GM19397 (cell line): ENCODE measurements around the gene CBFA2T3.

Experiments
- ATAC-seq: cut with Tn5 transposase; IDR thresholded peaks from one replicate; pipeline ENCODE4 v1.9.1; 2021; ENCODE audit warnings: mild to moderate bottlenecking, moderate library complexity; ENCODE audit not compliant: unreplicated experiment

Gene CBFA2T3

DNA sequence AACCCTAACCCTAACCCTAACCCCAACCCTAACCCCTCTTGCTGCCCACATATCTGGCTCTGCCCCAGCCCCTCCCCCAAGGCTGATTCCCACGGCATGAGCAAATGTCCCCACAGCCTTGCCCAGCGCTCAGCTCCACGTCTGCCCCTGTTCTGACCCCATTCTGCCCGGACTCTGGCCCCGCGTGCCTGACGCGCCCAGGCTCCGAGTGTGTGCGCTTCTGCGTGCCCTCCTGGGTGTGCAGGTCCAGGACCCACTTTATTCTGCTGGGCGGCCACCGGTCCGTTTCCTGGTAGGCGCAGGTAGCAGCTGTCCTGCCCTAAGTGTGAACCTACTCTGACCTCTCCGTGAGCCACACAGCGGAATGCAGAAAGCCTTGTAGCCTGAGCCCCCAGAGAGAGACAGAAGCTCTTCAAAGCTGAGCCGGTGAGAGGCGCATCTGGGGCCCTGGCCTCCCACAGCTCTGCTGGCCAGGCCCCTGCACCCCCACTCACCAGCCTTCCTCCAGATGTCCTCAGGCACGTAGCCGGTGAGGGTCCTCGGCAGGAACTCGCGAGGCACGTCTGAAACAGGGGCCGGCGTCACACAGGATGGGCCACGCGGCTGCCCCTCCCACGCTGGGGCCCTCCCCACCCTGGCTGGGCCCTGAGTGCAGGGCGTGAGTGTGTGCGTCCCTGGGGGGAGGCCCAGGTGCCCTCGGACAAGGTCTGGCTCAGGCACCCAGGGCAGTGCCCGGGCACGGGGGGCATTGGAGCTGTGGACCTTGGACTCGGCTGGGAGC lies 96.6 kb downstream of the CBFA2T3 start:
- ATAC-seq: no peak

DNA sequence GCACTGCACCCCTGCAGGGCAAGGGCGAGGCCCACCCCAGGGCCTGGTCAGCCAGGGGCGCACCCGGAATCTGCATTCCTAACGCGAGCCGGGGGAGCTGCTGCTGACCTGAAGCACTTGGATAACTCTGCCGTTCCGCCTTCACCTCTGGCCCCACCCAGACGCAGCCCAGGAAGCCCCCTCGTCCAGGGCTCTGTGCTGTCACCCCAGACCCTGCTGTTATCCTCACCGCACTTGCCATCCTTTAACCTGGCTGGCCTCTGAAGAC lies 97.3 kb downstream of the CBFA2T3 start:
- ATAC-seq: no peak

DNA sequence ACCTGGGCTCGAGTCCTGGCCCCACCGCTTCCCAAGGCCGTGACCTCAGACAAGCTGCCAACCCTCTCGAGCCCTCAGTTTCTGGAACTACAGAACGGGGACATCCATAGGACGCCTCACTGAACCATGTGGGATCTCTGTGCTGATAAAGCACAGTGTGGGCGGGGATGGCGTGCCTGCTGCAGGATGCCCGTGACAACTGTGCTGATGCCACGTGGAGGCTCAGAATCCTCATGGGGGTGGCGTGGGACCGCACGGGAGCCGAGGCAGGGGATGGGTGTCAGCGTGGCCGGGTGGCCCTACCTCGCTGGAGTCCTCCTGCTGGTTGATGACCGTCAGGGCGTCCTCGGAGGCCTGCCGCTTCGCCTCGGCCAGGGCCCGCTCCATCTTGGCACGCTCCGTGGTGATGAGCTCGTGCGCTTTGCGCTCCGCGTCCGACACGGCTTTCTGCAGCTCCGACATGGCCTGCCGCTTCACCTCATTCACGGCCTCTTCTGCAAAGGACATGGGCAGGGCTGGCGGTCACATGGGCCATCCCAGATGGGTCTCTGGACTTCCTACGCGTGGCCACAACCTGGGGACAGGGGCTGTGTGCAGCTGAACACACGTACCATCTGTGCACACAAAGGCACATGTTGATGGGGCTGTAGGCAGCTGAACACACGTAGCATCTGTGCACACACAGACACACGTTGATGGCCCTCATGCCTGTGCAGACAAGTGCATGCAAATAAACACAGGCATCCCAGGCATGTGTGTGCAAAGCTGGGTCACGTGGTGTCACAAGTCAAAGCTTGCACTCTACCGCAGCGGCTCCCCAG lies 97.8 kb downstream of the CBFA2T3 start:
- no peak for ATAC-seq

DNA sequence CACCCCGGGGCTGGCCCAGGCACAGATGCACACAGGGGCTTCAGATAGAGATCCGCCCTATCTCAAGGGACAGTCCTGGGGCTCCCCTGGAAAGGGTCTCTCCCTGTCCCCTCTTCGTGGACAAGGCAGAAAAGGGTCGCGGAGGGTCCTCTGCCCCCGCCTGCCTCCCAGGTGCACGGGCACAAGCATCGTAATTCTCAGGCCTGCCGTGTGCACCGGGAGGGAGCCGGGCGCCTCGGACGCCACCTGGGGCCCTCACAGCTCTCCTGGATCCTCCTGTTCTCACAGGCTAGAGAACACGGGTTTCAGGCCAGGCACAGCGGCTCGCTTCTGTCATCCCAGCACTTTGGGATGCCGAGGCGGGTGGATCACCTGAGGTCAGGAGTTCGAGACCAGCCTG lies 98.7 kb downstream of the CBFA2T3 start:
- ATAC-seq: no peak

DNA sequence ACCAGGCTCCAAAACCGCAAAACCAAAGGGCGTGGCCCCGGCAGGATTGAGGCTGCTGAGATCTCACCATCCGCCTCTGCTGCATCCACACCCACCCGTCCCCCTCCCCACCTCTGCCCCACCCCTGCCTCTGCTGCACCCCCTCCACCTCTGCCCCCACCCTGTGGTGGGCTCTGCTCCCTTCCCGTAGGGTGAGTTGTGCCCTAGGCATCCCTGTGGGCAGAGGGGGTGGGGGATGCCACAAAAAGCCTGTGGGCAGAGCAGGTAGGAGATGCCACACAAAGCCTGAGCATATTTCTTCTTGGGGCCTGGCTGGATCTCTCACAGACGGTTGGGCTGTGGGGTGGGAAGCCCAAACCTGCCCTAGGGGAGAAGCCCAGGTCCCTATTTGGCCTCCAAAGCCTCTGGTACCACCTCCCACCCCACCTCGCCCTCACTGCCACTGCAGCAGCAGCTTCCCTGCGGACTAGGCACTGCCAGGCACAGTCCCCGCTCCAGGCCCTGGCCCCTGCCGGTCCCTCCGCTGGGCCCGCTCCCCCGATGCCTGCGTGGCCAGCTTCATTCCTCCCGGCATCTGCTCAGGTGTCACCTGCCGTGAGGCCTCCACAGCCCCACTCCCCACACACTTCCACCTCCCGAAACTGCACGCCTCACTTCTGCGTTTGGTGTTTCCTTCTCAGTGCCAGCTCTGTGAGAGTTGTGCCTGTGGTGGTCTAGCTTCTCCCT lies 99.3 kb downstream of the CBFA2T3 start:
- ATAC-seq: no peak

DNA sequence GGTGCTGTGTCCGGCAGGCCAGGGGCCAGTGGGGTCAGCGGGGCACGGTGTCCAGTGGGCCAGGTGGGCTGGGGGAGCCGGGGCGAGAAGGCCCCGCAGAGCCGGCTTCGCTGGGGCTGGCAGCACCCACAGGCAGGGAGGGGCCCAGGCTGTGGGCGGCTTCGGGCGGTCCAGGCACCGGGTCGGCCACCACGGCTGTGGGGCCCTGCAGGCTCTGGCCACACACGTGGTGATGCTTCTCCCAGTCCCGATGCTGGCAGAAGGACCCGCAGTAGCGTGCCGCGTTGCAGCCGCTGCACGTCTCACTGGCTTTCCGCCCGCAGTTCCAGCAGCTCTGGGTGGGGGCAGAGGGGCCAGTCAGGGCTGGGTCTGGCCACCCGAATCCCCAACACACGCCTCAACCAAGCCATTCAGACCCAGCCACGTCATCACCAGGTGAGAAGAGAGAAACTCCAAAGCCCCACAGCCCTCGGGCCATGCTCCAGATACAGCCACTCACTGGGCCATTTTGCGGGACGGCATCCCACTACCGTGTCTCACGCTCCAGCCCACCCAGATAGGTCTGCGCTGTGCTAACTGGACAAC lies 100.0 kb downstream of the CBFA2T3 start:
- no peak for ATAC-seq

DNA sequence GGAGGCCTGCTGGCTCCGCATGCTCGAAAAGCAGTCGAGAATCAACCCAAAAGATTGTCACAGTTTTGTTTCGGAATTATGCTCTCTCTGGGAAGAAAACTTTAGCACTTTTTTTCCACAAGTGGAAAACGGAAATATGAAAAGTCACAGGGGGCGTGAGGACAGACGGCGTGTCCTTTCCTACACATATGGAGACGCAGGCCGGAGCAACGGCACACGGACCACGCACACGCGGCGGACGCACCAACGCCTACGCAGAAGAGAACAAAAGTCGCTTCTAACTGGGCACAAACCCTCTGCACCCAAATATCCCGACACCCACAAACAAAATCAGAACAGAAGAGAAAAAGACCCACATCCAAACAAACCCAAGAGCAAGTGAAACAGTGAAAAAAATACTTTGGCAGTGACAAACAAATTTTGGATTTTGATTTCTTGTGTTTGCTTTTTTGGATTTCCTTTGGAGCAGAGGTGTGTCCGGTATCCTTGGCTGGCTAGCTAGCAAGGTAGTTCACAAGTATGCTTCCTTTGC lies 101.2 kb downstream of the CBFA2T3 start:
- no peak for ATAC-seq

DNA sequence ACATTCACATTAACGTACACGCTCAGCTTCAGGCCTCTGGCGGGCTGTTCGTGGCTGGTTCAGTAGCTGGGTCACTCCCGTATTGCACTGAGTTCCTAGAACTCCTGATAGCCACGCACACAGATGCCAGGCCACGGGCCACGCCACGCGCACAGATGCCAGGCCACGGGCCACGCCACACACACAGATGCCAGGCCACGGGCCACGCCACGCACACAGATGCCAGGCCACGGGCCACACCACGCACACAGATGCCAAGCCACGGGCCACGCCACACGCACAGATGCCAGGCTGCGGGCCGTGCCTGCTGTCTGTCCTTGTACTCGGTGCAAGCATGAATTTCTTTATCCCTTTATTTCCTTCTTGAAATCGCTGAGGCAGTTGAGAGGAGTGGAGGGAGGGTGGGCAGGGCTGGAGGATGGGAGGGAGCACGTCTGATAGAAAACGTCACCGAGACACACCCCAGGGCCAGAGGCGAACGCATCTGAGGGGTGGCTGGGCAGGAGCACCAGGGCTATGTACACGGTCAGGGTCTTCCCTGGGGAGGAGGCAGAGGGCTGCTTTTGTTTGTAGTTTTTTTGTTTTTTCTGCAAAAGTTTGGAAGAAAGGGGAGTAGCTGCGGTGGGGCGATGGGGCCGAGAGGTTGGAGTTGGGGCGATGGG lies 101.9 kb downstream of the CBFA2T3 start:
- no peak for ATAC-seq

DNA sequence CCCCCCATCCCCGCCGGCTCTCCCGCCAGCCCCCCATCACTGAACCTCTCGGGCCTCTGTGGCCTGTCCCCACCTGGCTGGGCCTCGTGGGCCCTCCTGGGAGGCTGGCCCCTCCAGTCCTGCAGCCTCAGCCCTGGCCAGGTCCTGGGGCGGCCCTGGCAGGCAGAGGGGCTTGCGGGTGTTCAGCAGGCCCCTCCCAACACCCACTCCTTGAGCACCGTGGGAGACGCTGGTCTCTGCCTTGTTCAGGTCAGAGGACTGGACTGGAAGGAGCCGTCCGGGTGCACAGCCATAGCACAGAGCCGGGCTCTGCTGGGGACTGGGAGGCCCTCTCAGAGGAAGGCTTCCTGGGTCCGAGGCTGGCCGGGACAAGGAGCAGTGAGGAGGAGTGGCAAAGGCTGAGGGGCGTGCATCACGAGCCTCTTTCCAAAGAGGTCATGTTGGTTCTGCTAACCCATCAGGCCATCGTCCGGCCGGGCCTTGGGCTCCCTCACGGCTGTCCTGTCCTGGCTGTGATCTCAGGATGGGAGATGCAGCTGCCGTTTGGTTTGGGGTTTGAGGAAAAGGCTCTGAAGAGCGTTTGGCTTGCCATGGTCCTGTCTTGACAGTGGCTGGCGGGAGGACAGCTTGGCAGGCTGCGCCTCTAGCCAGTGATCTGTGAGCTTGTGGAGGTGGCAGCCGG lies 104.2 kb downstream of the CBFA2T3 start:
- no peak for ATAC-seq

DNA sequence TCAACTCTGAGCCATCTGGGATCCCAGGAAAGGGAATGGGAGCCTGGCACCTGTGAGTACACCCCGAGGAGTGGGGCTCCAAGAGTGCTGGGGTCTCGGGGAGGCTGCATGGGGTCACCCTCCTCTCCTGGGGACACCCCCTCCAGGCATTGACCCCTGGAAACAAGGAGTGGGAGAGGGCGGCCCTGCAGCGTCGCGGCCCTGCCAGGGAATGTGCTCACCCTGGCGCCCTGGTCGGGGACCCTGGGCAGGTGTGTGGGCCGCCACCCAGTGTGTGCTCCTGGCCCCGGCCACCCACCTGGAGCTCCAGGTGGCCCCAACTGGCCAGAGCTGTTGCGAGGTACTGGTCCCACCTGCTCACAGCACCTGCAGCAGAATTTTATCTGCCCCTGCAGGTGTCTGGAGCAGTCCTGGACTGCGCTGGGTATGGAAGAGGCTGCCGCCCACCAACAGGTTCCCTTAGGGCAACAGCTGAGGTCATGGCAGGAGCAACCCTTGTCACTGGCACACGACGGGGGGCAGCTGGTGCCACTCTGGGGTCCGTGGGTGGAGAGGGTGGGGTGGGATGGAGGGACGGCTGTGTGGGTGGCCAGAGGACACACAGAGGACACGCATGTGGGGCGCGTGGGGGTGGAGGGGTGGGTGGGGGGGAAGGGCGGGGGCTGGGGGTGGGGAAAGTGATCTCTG lies 105.1 kb downstream of the CBFA2T3 start:
- ATAC-seq: no peak

DNA sequence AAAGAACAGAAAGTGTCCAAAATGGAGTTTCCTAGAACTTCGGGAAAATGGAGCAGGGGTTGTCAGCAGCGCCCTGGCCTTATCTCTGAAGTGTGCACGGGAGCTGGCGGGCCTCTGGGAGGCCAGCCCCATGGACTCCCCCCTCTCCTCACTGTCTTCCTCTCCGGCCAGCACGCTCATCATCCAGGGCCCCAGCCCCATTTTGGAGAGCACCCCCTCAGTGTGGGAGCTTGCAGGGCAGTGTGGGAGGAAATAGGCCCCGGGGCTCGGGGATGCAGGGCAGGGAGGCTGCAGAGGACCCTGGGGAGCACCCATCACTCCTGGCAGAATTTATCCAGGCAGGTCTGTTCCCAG lies 105.7 kb downstream of the CBFA2T3 start:
- ATAC-seq: no peak

DNA sequence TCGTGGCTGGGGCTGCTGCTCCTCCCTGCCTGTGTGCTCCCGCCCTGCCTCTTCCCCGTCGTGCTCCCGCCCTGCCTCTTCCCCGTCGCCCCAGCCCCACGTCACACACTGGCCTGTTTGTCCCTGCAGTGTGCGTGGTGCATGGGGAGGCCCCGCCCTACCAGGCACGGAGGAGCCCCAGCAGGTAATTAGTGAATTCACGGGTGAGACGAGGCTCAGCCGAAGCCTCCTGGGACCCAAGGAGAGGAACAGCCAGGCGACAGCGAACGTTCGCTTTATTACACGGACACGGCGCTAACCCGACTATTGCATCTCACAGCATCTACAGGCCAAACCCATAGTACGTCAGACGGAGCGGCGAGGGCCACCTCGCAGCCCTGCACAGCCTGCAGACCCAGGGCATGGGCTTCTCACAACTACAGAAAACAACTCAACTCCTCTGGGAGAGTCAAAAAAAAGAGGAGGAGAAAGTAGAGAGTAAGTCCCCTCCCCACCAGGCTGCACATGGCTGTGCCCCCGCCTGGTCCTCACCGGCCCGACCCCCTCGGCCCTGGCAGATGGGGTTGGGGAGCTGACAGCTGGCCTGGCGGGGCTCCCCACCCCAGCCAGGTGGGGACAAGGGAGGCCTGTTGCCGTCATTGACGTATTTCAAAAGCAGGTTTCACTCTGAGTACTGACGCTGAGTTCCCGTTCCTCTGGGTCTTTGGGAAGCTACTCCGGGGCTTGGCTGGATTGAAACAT lies 106.2 kb downstream of the CBFA2T3 start:
- ATAC-seq: no peak

DNA sequence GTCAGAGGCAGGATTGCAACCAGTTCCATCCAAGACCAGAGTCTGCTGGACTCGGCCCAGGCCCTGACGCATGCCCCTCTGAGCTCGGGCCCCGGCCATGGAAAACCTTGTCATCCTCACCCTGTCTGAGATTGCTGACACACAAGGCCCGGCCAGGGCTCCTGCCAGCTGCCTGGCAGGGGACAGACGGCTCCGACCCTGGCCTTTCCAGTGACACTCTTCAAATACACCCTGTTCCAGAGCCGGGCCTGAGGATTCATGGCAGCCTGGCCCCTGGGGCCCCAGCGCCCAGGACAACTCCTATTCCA lies 107.4 kb downstream of the CBFA2T3 start:
- ATAC-seq: no peak

DNA sequence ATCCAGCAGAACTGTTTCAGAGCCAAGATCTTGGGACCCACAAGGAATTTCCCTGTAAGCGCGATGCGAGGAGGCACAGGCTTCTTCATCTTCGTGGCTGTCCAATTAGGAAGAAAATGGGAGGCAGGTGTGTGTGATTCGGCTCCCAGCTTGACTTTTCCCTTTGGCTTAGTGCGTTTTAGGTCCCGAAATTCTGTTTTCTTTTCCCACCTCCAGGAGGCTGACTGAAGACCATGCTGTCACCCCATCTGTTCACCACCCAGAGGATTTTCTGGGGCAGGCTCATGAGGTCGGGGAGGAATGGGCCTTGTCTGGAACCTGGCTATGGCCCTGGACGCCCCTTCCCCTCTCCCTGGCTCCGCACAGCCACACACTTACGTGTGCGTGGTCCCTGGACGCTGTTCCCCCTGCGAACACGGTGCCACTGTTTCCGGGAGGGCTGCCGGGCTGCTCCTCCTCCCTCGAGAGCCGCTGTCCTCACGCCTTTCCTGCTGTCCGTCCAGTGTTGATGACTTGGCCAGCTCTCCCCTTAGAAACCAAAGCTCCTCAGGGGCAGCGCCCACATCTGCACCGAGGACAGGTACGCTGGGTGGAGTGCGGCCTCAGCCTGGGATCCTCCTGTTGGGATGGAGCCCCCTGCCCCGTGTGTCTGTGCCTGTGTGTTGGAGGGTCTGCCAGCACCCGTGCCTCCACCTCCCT lies 107.9 kb downstream of the CBFA2T3 start:
- no peak for ATAC-seq

DNA sequence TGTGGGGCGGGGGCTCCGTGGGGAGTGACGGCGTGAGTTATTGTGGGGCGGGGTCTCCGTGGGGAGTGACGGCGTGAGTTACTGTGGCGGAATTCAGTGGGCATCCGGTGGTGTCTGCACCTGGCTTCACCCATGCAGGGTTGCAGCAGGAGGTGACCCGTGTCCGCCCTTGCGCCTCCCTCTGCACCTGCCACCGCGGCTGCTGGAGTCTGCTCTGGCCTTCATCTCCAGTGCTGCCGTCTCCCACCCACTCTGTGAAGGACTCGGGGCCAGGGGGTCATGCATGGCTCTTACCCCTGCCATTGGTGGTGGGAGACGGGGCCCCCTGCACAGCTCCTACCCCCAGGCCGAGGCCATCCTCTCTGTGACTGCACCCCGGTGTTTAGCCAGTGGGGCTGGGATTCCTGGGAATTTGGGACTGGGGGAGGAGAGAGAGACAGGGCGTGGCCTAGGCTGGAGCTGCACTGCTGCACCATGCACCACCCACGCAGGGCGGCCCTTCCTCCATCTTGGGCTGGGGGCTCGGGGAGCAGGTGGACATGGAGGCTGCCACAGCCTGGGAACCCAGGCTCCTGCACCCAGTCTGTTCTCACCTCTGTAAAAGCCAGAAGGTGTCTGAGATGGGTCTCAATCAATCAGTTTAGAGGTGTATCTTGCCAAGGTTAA lies 109.3 kb downstream of the CBFA2T3 start:
- no peak for ATAC-seq

DNA sequence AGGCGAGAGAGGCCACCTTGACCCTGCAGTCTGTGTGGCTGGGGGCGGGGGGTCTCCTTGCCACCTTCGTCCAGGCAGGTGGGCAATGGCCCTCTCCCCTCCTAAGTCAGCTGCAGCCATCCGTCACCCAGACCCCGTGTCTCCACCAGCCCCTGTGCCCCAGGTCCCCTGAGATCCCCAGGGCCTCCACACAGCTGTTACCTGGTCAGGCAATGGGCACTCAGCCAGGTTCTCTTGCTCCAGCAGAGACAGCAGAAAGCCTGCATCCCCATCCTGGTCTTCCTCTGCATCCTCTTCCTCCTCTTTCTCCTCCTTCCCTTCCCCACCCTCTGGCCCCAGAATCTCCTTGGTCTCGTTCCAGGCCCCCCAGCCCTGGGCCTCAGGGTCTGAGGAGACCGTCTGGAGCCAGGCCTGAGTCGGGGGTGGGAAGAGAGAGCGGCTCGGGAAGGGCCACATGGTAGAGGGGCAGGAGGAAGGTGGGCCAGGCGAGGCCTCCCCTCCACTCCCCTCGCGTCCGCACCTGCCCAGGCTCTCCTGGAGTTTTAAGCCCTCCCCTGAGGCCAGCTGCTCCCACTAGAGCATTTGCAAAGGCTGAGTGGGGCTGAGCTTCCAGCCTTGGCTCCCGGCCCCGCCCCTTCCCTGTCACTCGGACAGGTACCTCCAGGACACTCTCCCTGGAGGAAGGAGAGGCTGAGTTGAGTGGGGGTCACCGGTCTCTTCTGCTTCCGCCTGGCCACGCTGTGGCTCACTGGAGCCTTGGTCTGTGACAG lies 110.7 kb downstream of the CBFA2T3 start, which contains the start of gene PABPN1L:
PABPN1L (minus strand) TSS at position 510 of the 770 bp plus-strand sequence; CDS start at position 456, 54 bp downstream.
- no peak for ATAC-seq

DNA sequence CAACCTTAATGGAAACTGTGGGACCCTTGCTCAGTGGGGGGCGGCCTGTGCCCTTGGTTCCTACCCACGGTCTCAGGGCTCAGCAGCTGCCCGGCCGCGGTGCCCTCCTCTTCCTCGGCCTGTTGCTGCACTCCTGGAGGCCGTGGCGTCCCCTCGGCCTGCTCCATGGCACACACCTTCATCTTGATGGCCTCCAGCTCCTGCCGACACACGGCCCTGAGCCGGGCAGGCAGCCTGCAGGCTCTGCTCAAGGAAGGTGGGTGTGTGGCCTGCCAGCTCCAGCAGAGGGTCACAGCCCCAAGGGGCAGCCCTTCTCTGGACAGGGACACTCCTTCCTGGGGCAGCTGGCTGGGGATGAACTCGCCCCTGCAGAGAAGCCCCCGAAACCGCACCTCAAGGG lies 111.3 kb downstream of the CBFA2T3 start:
- no peak for ATAC-seq
